ENCODE results near the gene PEAK3. TPM values are rescaled to one million over a fixed set of nuclear protein-coding genes. Genes with fewer than 3 reads are reported as not detected.
A peak's percentile ranks its signal among the peaks of the same experiment; 100 is the strongest.
"Not testable (repeated sequence)": the region's sequence is repeated elsewhere in the genome, so short reads cannot be mapped to it uniquely, and the experiment has no call there.

Gene PEAK3
- total RNA-seq, 1 donor from 2014 or later = 0.18 TPM

GRCh38 chr19:2291185-2291751 lies 9.3 kb upstream of the PEAK3 start:
- no peak for DNase-seq (ENCODE audit: low spot score)
- Mint-ChIP-seq H3K27me3 (ENCODE audit: low read depth) (peaks cover 2% of the 10 kb centered on the region), H3K27ac (no peak overlapping the region), H3K4me1 (ENCODE audit: low read depth) (peaks cover 17% of the 10 kb centered on the region), H3K4me3 (ENCODE audit: low read depth) (peak overlapping the region; percentile 65), H3K9me3 (no peaks in the 10 kb centered on the region), H3K36me3 (ENCODE audit: low read depth) (peaks cover 19% of the 10 kb centered on the region)
- intact Hi-C loops (cut with micrococcal nuclease) = no loop called here

GRCh38 chr19:2290441-2291184 lies 8.6 kb upstream of the PEAK3 start:
- H3K4me3 Mint-ChIP-seq (ENCODE audit: low read depth) = peak overlapping the region; percentile 65
- H3K27ac Mint-ChIP-seq = no peak overlapping the region
- DNase-seq (ENCODE audit: low spot score) = peak; percentile 29
- peaks cover 19% of the 10 kb centered on the region for H3K36me3 Mint-ChIP-seq (ENCODE audit: low read depth)
- no peaks in the 10 kb centered on the region for H3K9me3 Mint-ChIP-seq
- peaks cover 2% of the 10 kb centered on the region for H3K27me3 Mint-ChIP-seq (ENCODE audit: low read depth)
- intact Hi-C loops (cut with micrococcal nuclease) = no loop called here
- peaks cover 17% of the 10 kb centered on the region for H3K4me1 Mint-ChIP-seq (ENCODE audit: low read depth)

- H3K4me3 Mint-ChIP-seq (ENCODE audit: low read depth) = peak overlapping the region; percentile 85
- DNase-seq (ENCODE audit: low spot score) = peak; percentile 75
- peaks cover 2% of the 10 kb centered on the region for H3K27me3 Mint-ChIP-seq (ENCODE audit: low read depth)
- intact Hi-C loops (cut with micrococcal nuclease) = no loop called here
- H3K9me3 Mint-ChIP-seq = no peaks in the 10 kb centered on the region
- H3K27ac Mint-ChIP-seq = peak overlapping the region; percentile 80
- peaks cover 17% of the 10 kb centered on the region for H3K4me1 Mint-ChIP-seq (ENCODE audit: low read depth)
- peaks cover 19% of the 10 kb centered on the region for H3K36me3 Mint-ChIP-seq (ENCODE audit: low read depth)
Observed at GRCh38 chr19:2289714-2290435, 7.9 kb upstream of the PEAK3 start.

- intact Hi-C loops (cut with micrococcal nuclease) = no loop called here
- Mint-ChIP-seq H3K27me3 (ENCODE audit: low read depth) (peaks cover 2% of the 10 kb centered on the region), H3K4me3 (ENCODE audit: low read depth) (peak overlapping the region; percentile 85), H3K9me3 (no peaks in the 10 kb centered on the region), H3K4me1 (ENCODE audit: low read depth) (peaks cover 17% of the 10 kb centered on the region), H3K27ac (peak overlapping the region; percentile 80), H3K36me3 (ENCODE audit: low read depth) (peaks cover 19% of the 10 kb centered on the region)
- DNase-seq (ENCODE audit: low spot score) = no peak
Observed at GRCh38 chr19:2288818-2289713, 7.1 kb upstream of the PEAK3 start.

- Mint-ChIP-seq H3K27ac (peak overlapping the region; percentile 62), H3K9me3 (no peaks in the 10 kb centered on the region), H3K4me3 (ENCODE audit: low read depth) (peak overlapping the region; percentile 85), H3K27me3 (ENCODE audit: low read depth) (peaks cover 2% of the 10 kb centered on the region), H3K36me3 (ENCODE audit: low read depth) (peaks cover 16% of the 10 kb centered on the region), H3K4me1 (ENCODE audit: low read depth) (peaks cover 15% of the 10 kb centered on the region)
- no peak for DNase-seq (ENCODE audit: low spot score)
- intact Hi-C loops (cut with micrococcal nuclease) = no loop called here
Observed at GRCh38 chr19:2288338-2288817, 6.4 kb upstream of the PEAK3 start.

GRCh38 chr19:2287585-2288337 lies 5.8 kb upstream of the PEAK3 start:
- Mint-ChIP-seq H3K27ac (no peak overlapping the region), H3K36me3 (ENCODE audit: low read depth) (peaks cover 13% of the 10 kb centered on the region), H3K27me3 (ENCODE audit: low read depth) (peaks cover 4% of the 10 kb centered on the region), H3K4me3 (ENCODE audit: low read depth) (no peak overlapping the region), H3K4me1 (ENCODE audit: low read depth) (peaks cover 15% of the 10 kb centered on the region), H3K9me3 (no peaks in the 10 kb centered on the region)
- DNase-seq (ENCODE audit: low spot score) = no peak
- intact Hi-C loops (cut with micrococcal nuclease) = no loop called here

GRCh38 chr19:2286402-2287140 lies 4.6 kb upstream of the PEAK3 start:
- intact Hi-C loops (cut with micrococcal nuclease) = no loop called here
- H3K27me3 Mint-ChIP-seq (ENCODE audit: low read depth) = peaks cover 6% of the 10 kb centered on the region

GRCh38 chr19:2283835-2284507 lies 2.0 kb upstream of the PEAK3 start:
- Mint-ChIP-seq H3K27ac (no peak overlapping the region), H3K4me3 (ENCODE audit: low read depth) (no peak overlapping the region), H3K27me3 (ENCODE audit: low read depth) (peaks cover 5% of the 10 kb centered on the region), H3K4me1 (ENCODE audit: low read depth) (peaks cover 12% of the 10 kb centered on the region), H3K36me3 (ENCODE audit: low read depth) (peaks cover under 1% of the 10 kb centered on the region), H3K9me3 (no peaks in the 10 kb centered on the region)
- no peak for DNase-seq (ENCODE audit: low spot score)
- intact Hi-C loops (cut with micrococcal nuclease) = no loop called here

More at GRCh38 chr19:2286402-2287140, 4.6 kb upstream of the PEAK3 start:
- H3K36me3 Mint-ChIP-seq (ENCODE audit: low read depth) = peaks cover 8% of the 10 kb centered on the region
- no peak overlapping the region for H3K4me3 Mint-ChIP-seq (ENCODE audit: low read depth)
- no peaks in the 10 kb centered on the region for H3K9me3 Mint-ChIP-seq
- no peak overlapping the region for H3K27ac Mint-ChIP-seq
- peaks cover 19% of the 10 kb centered on the region for H3K4me1 Mint-ChIP-seq (ENCODE audit: low read depth)
- DNase-seq (ENCODE audit: low spot score) = no peak

GRCh38 chr19:2282862-2283237 lies 875 bp upstream of the PEAK3 start:
- DNase-seq (ENCODE audit: low spot score) = no peak
- Mint-ChIP-seq H3K4me3 (ENCODE audit: low read depth) (peak overlapping the region; percentile 7), H3K27ac (no peak overlapping the region), H3K36me3 (ENCODE audit: low read depth) (no peaks in the 10 kb centered on the region), H3K9me3 (no peaks in the 10 kb centered on the region), H3K4me1 (ENCODE audit: low read depth) (peaks cover 4% of the 10 kb centered on the region), H3K27me3 (ENCODE audit: low read depth) (peaks cover 5% of the 10 kb centered on the region)
- intact Hi-C loops (cut with micrococcal nuclease) = no loop called here

GRCh38 chr19:2281265-2282061 lies 512 bp downstream of the PEAK3 start:
- intact Hi-C loops (cut with micrococcal nuclease); H3K27ac Mint-ChIP-seq; H3K4me1 Mint-ChIP-seq (ENCODE audit: low read depth); H3K9me3 Mint-ChIP-seq; H3K4me3 Mint-ChIP-seq (ENCODE audit: low read depth); H3K27me3 Mint-ChIP-seq (ENCODE audit: low read depth); H3K36me3 Mint-ChIP-seq (ENCODE audit: low read depth); DNase-seq (ENCODE audit: low spot score): not testable (repeated sequence)
